ENCODE data around the gene MORN3. TPM values are rescaled to one million over a fixed set of nuclear protein-coding genes. Genes with fewer than 3 reads are reported as not detected.
"Not testable (repeated sequence)": the region's sequence is repeated elsewhere in the genome, so short reads cannot be mapped to it uniquely, and the experiment has no call there.

The MORN3 gene
- 1 to 10 TPM; 1.5 to 4.5 (median 2.6) TPM for total RNA-seq

GRCh38 chr12:121669521-121669900 lies at the start of gene MORN3:
TSS of gene MORN3 (minus strand) at chr12:121669654. CDS start at chr12:121669483, 171 bp downstream.
- TF ChIP-seq EP300 (IDR thresholded peaks at IDR 0.05) (no peak), CTCF (IDR thresholded peaks at IDR 0.05) (no peak), POLR2AphosphoS5 (IDR thresholded peaks at IDR 0.05) (no peak), POLR2A (IDR thresholded peaks at IDR 0.05) (no peak)
- H3K4me1 ChIP-seq: peaks cover 35% of the 10 kb centered on the region
- WGBS: 78% methylated on average over 5 of the region's 5 CpGs
- no peaks in the 10 kb centered on the region for H3K36me3 ChIP-seq
- no peak within 1 kb of the TSS for H3K4me3 ChIP-seq
- peak within 1 kb of the TSS; percentile 59 for H3K27ac ChIP-seq
- no peaks in the 10 kb centered on the region for H3K9me3 ChIP-seq
- DNase-seq (ENCODE audit: low spot score in 2 of 2): no peak
- H3K27me3 ChIP-seq: no peaks in the 10 kb centered on the region

GRCh38 chr12:121718653-121719239 lies 49.3 kb upstream of the MORN3 start:
- 90% methylated on average over 3 of the region's 3 CpGs for WGBS
- peaks cover 5% of the 10 kb centered on the region for H3K4me1 ChIP-seq
- no peak overlapping the region for H3K27ac ChIP-seq
- no peaks in the 10 kb centered on the region for H3K36me3 ChIP-seq
- no peak for DNase-seq (ENCODE audit: low spot score in 2 of 2)
- no peak for TF ChIP-seq POLR2A (IDR thresholded peaks at IDR 0.05)
- no peak for TF ChIP-seq POLR2AphosphoS5 (IDR thresholded peaks at IDR 0.05)
- H3K9me3 ChIP-seq: no peaks in the 10 kb centered on the region
- H3K27me3 ChIP-seq: no peaks in the 10 kb centered on the region
- H3K4me3 ChIP-seq: no peak overlapping the region

- Histone ChIP-seq H3K4me1 (peaks cover 15% of the 10 kb centered on the region), H3K36me3 (no peaks in the 10 kb centered on the region), H3K4me3 (no peak overlapping the region), H3K9me3 (no peaks in the 10 kb centered on the region), H3K27me3 (no peaks in the 10 kb centered on the region), H3K27ac (no peak overlapping the region)
- 81% methylated on average over 10 of the region's 10 CpGs for WGBS
- TF ChIP-seq CTCF (IDR thresholded peaks at IDR 0.05): no peak
- no peak for TF ChIP-seq POLR2AphosphoS5 (IDR thresholded peaks at IDR 0.05)
- no peak for DNase-seq (ENCODE audit: low spot score in 2 of 2)
Observed at GRCh38 chr12:121717041-121717699, 47.7 kb upstream of the MORN3 start.

GRCh38 chr12:121715862-121716435 lies 46.5 kb upstream of the MORN3 start:
- Histone ChIP-seq H3K27me3 (no peaks in the 10 kb centered on the region), H3K27ac (no peak overlapping the region), H3K4me1 (peaks cover 25% of the 10 kb centered on the region), H3K9me3 (no peaks in the 10 kb centered on the region), H3K36me3 (no peaks in the 10 kb centered on the region), H3K4me3 (no peak overlapping the region)
- no peak for TF ChIP-seq POLR2AphosphoS5 (IDR thresholded peaks at IDR 0.05)
- WGBS: 78% methylated on average over 6 of the region's 6 CpGs
- no peak for DNase-seq (ENCODE audit: low spot score in 2 of 2)

- WGBS: 92% methylated on average over 7 of the region's 7 CpGs
- H3K36me3 ChIP-seq; H3K27ac ChIP-seq; H3K27me3 ChIP-seq; DNase-seq (ENCODE audit: low spot score in 2 of 2); H3K9me3 ChIP-seq; H3K4me3 ChIP-seq: not testable (repeated sequence)
- peaks cover 25% of the 10 kb centered on the region for H3K4me1 ChIP-seq
Observed at GRCh38 chr12:121715055-121715454, 45.6 kb upstream of the MORN3 start.

GRCh38 chr12:121713793-121714192 lies 44.3 kb upstream of the MORN3 start:
- peak overlapping the region; percentile 89 for H3K4me3 ChIP-seq
- no peak overlapping the region for H3K27ac ChIP-seq
- no peaks in the 10 kb centered on the region for H3K36me3 ChIP-seq
- TF ChIP-seq CTCF (IDR thresholded peaks at IDR 0.05) (no peak), POLR2AphosphoS5 (IDR thresholded peaks at IDR 0.05) (no peak), POLR2A (IDR thresholded peaks at IDR 0.05) (no peak), EP300 (IDR thresholded peaks at IDR 0.05) (no peak)
- DNase-seq (ENCODE audit: low spot score in 2 of 2): no peak
- peaks cover 25% of the 10 kb centered on the region for H3K4me1 ChIP-seq
- H3K27me3 ChIP-seq: no peaks in the 10 kb centered on the region
- 45% methylated on average over 6 of the region's 6 CpGs for WGBS
- H3K9me3 ChIP-seq: no peaks in the 10 kb centered on the region

All from suprapubic skin (tissue), 4 donors.